ENCODE data around the gene AMFR.
"Not testable (repeated sequence)": the region's sequence is repeated elsewhere in the genome, so short reads cannot be mapped to it uniquely, and the experiment has no call there.

The AMFR gene

GRCh38 chr16:56379044-56379443 is 46.3 kb downstream of the AMFR start:
- H3K4me1 ChIP-seq (ENCODE audit: control insufficient read depth, insufficient read depth, low read length); H3K4me3 ChIP-seq (ENCODE audit: insufficient read depth, low read depth, low read length); H3K27me3 ChIP-seq (ENCODE audit: control insufficient read depth, insufficient read depth, low read length, poor library complexity, severe bottlenecking); H3K9me3 ChIP-seq (ENCODE audit: control insufficient read depth, low read length); H3K27ac ChIP-seq (ENCODE audit: insufficient read depth, low read depth, low read length, poor library complexity, severe bottlenecking): not testable (repeated sequence)
- WGBS, 2 experiments: 82 to 91% methylated on average over 6 of the region's 6 CpGs
- H3K36me3 ChIP-seq (ENCODE audit: control insufficient read depth, insufficient read depth, low read length): peaks cover 27% of the 10 kb centered on the region

GRCh38 chr16:56375792-56376191 is 49.6 kb downstream of the AMFR start:
- 85 to 97% methylated on average over 4 of the region's 6 CpGs for WGBS, 2 experiments
- H3K27ac ChIP-seq (ENCODE audit: insufficient read depth, low read depth, low read length, poor library complexity, severe bottlenecking); H3K4me3 ChIP-seq (ENCODE audit: insufficient read depth, low read depth, low read length); H3K27me3 ChIP-seq (ENCODE audit: control insufficient read depth, insufficient read depth, low read length, poor library complexity, severe bottlenecking); H3K4me1 ChIP-seq (ENCODE audit: control insufficient read depth, insufficient read depth, low read length); H3K9me3 ChIP-seq (ENCODE audit: control insufficient read depth, low read length): not testable (repeated sequence)
- H3K36me3 ChIP-seq (ENCODE audit: control insufficient read depth, insufficient read depth, low read length): peaks cover 10% of the 10 kb centered on the region

GRCh38 chr16:56373003-56373402 is 52.3 kb downstream of the AMFR start:
- Histone ChIP-seq H3K4me3 (ENCODE audit: insufficient read depth, low read depth, low read length) (no peak overlapping the region), H3K4me1 (ENCODE audit: control insufficient read depth, insufficient read depth, low read length) (peaks cover 13% of the 10 kb centered on the region), H3K36me3 (ENCODE audit: control insufficient read depth, insufficient read depth, low read length) (peaks cover 3% of the 10 kb centered on the region), H3K27me3 (ENCODE audit: control insufficient read depth, insufficient read depth, low read length, poor library complexity, severe bottlenecking) (no peaks in the 10 kb centered on the region), H3K27ac (ENCODE audit: insufficient read depth, low read depth, low read length, poor library complexity, severe bottlenecking) (no peak overlapping the region), H3K9me3 (ENCODE audit: control insufficient read depth, low read length) (no peaks in the 10 kb centered on the region)
- 80 to 88% methylated on average over 4 of the region's 4 CpGs for WGBS, 2 experiments

GRCh38 chr16:56372013-56372634 is 53.2 kb downstream of the AMFR start:
- Histone ChIP-seq H3K4me1 (ENCODE audit: control insufficient read depth, insufficient read depth, low read length) (peaks cover 13% of the 10 kb centered on the region), H3K4me3 (ENCODE audit: insufficient read depth, low read depth, low read length) (no peak overlapping the region), H3K27ac (ENCODE audit: insufficient read depth, low read depth, low read length, poor library complexity, severe bottlenecking) (no peak overlapping the region), H3K27me3 (ENCODE audit: control insufficient read depth, insufficient read depth, low read length, poor library complexity, severe bottlenecking) (no peaks in the 10 kb centered on the region), H3K9me3 (ENCODE audit: control insufficient read depth, low read length) (no peaks in the 10 kb centered on the region), H3K36me3 (ENCODE audit: control insufficient read depth, insufficient read depth, low read length) (peaks cover 3% of the 10 kb centered on the region)
- WGBS, 2 experiments: 95 to 96% methylated on average over 6 to 7 of the region's 7 CpGs

GRCh38 chr16:56371660-56371937 is 53.7 kb downstream of the AMFR start:
- WGBS, 2 experiments: 93% methylated on average over 1 of the region's 1 CpG; no CpG with 5 or more reads in 1 of the 2 experiments
- Histone ChIP-seq H3K4me1 (ENCODE audit: control insufficient read depth, insufficient read depth, low read length) (peaks cover 13% of the 10 kb centered on the region), H3K27me3 (ENCODE audit: control insufficient read depth, insufficient read depth, low read length, poor library complexity, severe bottlenecking) (no peaks in the 10 kb centered on the region), H3K4me3 (ENCODE audit: insufficient read depth, low read depth, low read length) (no peak overlapping the region), H3K36me3 (ENCODE audit: control insufficient read depth, insufficient read depth, low read length) (peaks cover 3% of the 10 kb centered on the region), H3K27ac (ENCODE audit: insufficient read depth, low read depth, low read length, poor library complexity, severe bottlenecking) (no peak overlapping the region), H3K9me3 (ENCODE audit: control insufficient read depth, low read length) (no peaks in the 10 kb centered on the region)

- H3K4me1 ChIP-seq (ENCODE audit: control insufficient read depth, insufficient read depth, low read length): peaks cover 13% of the 10 kb centered on the region
- H3K27ac ChIP-seq (ENCODE audit: insufficient read depth, low read depth, low read length, poor library complexity, severe bottlenecking): no peak overlapping the region
- H3K27me3 ChIP-seq (ENCODE audit: control insufficient read depth, insufficient read depth, low read length, poor library complexity, severe bottlenecking): no peaks in the 10 kb centered on the region
- peaks cover 3% of the 10 kb centered on the region for H3K36me3 ChIP-seq (ENCODE audit: control insufficient read depth, insufficient read depth, low read length)
- 71 to 77% methylated on average over 6 of the region's 6 CpGs for WGBS, 2 experiments
- H3K9me3 ChIP-seq (ENCODE audit: control insufficient read depth, low read length): no peaks in the 10 kb centered on the region
- H3K4me3 ChIP-seq (ENCODE audit: insufficient read depth, low read depth, low read length): no peak overlapping the region
These were observed 54.3 kb downstream of the AMFR start for GRCh38 chr16:56370875-56371659.

- no peak overlapping the region for H3K4me3 ChIP-seq (ENCODE audit: insufficient read depth, low read depth, low read length)
- WGBS, 2 experiments: 86 to 100% methylated on average over 1 of the region's 2 CpGs
- H3K27me3 ChIP-seq (ENCODE audit: control insufficient read depth, insufficient read depth, low read length, poor library complexity, severe bottlenecking): no peaks in the 10 kb centered on the region
- no peak overlapping the region for H3K27ac ChIP-seq (ENCODE audit: insufficient read depth, low read depth, low read length, poor library complexity, severe bottlenecking)
- H3K4me1 ChIP-seq (ENCODE audit: control insufficient read depth, insufficient read depth, low read length): peaks cover 13% of the 10 kb centered on the region
- no peaks in the 10 kb centered on the region for H3K9me3 ChIP-seq (ENCODE audit: control insufficient read depth, low read length)
- peaks cover 3% of the 10 kb centered on the region for H3K36me3 ChIP-seq (ENCODE audit: control insufficient read depth, insufficient read depth, low read length)
These were observed 55.0 kb downstream of the AMFR start for GRCh38 chr16:56370185-56370874.

- Histone ChIP-seq H3K27ac (ENCODE audit: insufficient read depth, low read depth, low read length, poor library complexity, severe bottlenecking) (no peak overlapping the region), H3K27me3 (ENCODE audit: control insufficient read depth, insufficient read depth, low read length, poor library complexity, severe bottlenecking) (no peaks in the 10 kb centered on the region), H3K4me3 (ENCODE audit: insufficient read depth, low read depth, low read length) (no peak overlapping the region), H3K4me1 (ENCODE audit: control insufficient read depth, insufficient read depth, low read length) (peaks cover 13% of the 10 kb centered on the region), H3K36me3 (ENCODE audit: control insufficient read depth, insufficient read depth, low read length) (peaks cover 3% of the 10 kb centered on the region), H3K9me3 (ENCODE audit: control insufficient read depth, low read length) (no peaks in the 10 kb centered on the region)
- 81 to 96% methylated on average over 5 of the region's 5 CpGs for WGBS, 2 experiments
These were observed 56.1 kb downstream of the AMFR start for GRCh38 chr16:56369202-56369601.

- Histone ChIP-seq H3K27ac (ENCODE audit: insufficient read depth, low read depth, low read length, poor library complexity, severe bottlenecking) (no peak overlapping the region), H3K27me3 (ENCODE audit: control insufficient read depth, insufficient read depth, low read length, poor library complexity, severe bottlenecking) (no peaks in the 10 kb centered on the region), H3K9me3 (ENCODE audit: control insufficient read depth, low read length) (no peaks in the 10 kb centered on the region), H3K4me1 (ENCODE audit: control insufficient read depth, insufficient read depth, low read length) (peaks cover 13% of the 10 kb centered on the region), H3K4me3 (ENCODE audit: insufficient read depth, low read depth, low read length) (no peak overlapping the region), H3K36me3 (ENCODE audit: control insufficient read depth, insufficient read depth, low read length) (peaks cover 3% of the 10 kb centered on the region)
- 95 to 100% methylated on average over 2 of the region's 2 CpGs for WGBS, 2 experiments
These were observed 56.8 kb downstream of the AMFR start for GRCh38 chr16:56368545-56368944.

GRCh38 chr16:56367764-56368163 is 57.6 kb downstream of the AMFR start:
- WGBS, 2 experiments: 93 to 97% methylated on average over 6 of the region's 6 CpGs
- no peaks in the 10 kb centered on the region for H3K9me3 ChIP-seq (ENCODE audit: control insufficient read depth, low read length)

More at GRCh38 chr16:56367764-56368163, 57.6 kb downstream of the AMFR start:
- Histone ChIP-seq H3K4me3 (ENCODE audit: insufficient read depth, low read depth, low read length) (no peak overlapping the region), H3K27ac (ENCODE audit: insufficient read depth, low read depth, low read length, poor library complexity, severe bottlenecking) (no peak overlapping the region), H3K4me1 (ENCODE audit: control insufficient read depth, insufficient read depth, low read length) (peaks cover 11% of the 10 kb centered on the region), H3K36me3 (ENCODE audit: control insufficient read depth, insufficient read depth, low read length) (peaks cover 3% of the 10 kb centered on the region), H3K27me3 (ENCODE audit: control insufficient read depth, insufficient read depth, low read length, poor library complexity, severe bottlenecking) (no peaks in the 10 kb centered on the region)

All from ectodermal cell (in vitro differentiated cells).